Lung (tissue), 12 donors: ENCODE measurements around the gene BMPER. TPM values are rescaled to one million over a fixed set of nuclear protein-coding genes. Genes with fewer than 3 reads are reported as not detected.

Experiments
- ATAC-seq: fragments of 200-7000 bp; cut with Tn5 transposase; one replicate; pipeline ENCODE4 v1.9.1; 2020; ENCODE audit warnings: moderate number of reproducible peaks; ENCODE audit not compliant: insufficient read depth, low FRiP score
- DNase-seq, 3 donors: peaks; one replicate each; pipeline ENCODE4 v3.0.0-alpha.2; 2013 to 2017
- H3K27ac ChIP-seq, 2 donors: one replicate each; pipeline ENCODE4 v1.5.1; 2013; ENCODE audit warnings: mild to moderate bottlenecking in 2 of 2, moderate library complexity in 2 of 2, control low read depth in 1 of 2, inconsistent platforms in 1 of 2, low read depth in 1 of 2, low read length in 1 of 2
- H3K27me3 ChIP-seq, 3 donors: one replicate each; pipeline ENCODE4 v1.5.1; 2013; ENCODE audit warnings: low read length in 2 of 3; ENCODE audit not compliant: control insufficient read depth in 3 of 3, insufficient read depth in 3 of 3
- H3K36me3 ChIP-seq, 4 donors: one replicate each; pipeline ENCODE4 v1.5.1; 2013; ENCODE audit warnings: low read length in 4 of 4, mild to moderate bottlenecking in 1 of 4, moderate library complexity in 1 of 4; ENCODE audit not compliant: control insufficient read depth in 4 of 4, insufficient read depth in 4 of 4
- H3K4me1 ChIP-seq, 5 donors: one replicate each; pipeline ENCODE4 v1.5.1; 2013; ENCODE audit warnings: low read length in 5 of 5, mild to moderate bottlenecking in 2 of 5, moderate library complexity in 1 of 5; ENCODE audit not compliant: control insufficient read depth in 5 of 5, insufficient read depth in 5 of 5
- H3K4me3 ChIP-seq: one replicate; pipeline ENCODE4 v1.5.1; 2013; ENCODE audit warnings: mild to moderate bottlenecking, control low read depth, moderate library complexity
- H3K9ac ChIP-seq, 2 donors: one replicate each; pipeline ENCODE4 v1.5.1; 2013; ENCODE audit warnings: low read length in 2 of 2, control low read depth in 1 of 2; ENCODE audit not compliant: insufficient read depth in 1 of 2
- H3K9me3 ChIP-seq, 4 donors: one replicate each; pipeline ENCODE4 v1.5.1; 2013; ENCODE audit warnings: low read length in 3 of 4, mild to moderate bottlenecking in 1 of 4, moderate library complexity in 1 of 4; ENCODE audit not compliant: control insufficient read depth in 4 of 4, insufficient read depth in 3 of 4
- WGBS, 2 donors: extraction: QIAGEN DNeasy Blood & Tissue Kit; methylation state at CpG; one replicate each; pipeline ENCODE4 v1.1.7; 2013; 5-methylcytosine and 5-hydroxymethylcytosine counted together
- polyA plus RNA-seq, 2 donors: library from polyadenylated mRNA; stranded (reverse); fragments of 200-250 nt; gene quantifications; one replicate each; pipeline ENCODE4 v1.2.1, GENCODE V29; 2013
- total RNA-seq, 2 donors: library from RNA; depleted of rRNA in 1 of 2; stranded (reverse); fragments of >200 nt in 1 of 2; gene quantifications; one replicate each; pipeline ENCODE4 v1.2.1, GENCODE V29; 2014 to 2021
- TF ChIP-seq, protein P1 (sequence below): IDR thresholded peaks from 2 replicates; pipeline ENCODE4 v1.5.1; 2012; ENCODE audit warnings: mild to moderate bottlenecking; ENCODE audit errors: control extremely low read depth, extremely low read depth
- donor health status: control.
- donor health status: control.
- donor health status: Bipolar disorder and iron deficiency.
- donor health status: healthy.
- donor health status: DM: yes; HTN: yes; CAD: no.

Gene BMPER
- total and polyA plus RNA-seq, 4 donors: 3.7 to 51.0 (median 9.0) TPM

GRCh38 chr7:33965183-33965744 lies 59.9 kb downstream of the BMPER start:
- Histone ChIP-seq H3K36me3 (peaks cover 0 to 4% (median 1%) of the 10 kb centered on the region in 4 donors), H3K9ac (no peak overlapping the region), H3K27ac (no peak overlapping the region), H3K4me3 (no peak overlapping the region), H3K9me3 (peaks cover 0 to 3% (median 0%) of the 10 kb centered on the region in 4 donors), H3K4me1 (peaks cover 0 to 22% (median 0%) of the 10 kb centered on the region in 5 donors), H3K27me3 (no peaks in the 10 kb centered on the region)
- DNase-seq (peak in 2 of 3 donors; percentile 69 to 82), ATAC-seq (peak; percentile 15)
- WGBS, 2 donors: 74 to 76% methylated on average over 2 of the region's 2 CpGs
- TF ChIP-seq, protein P1, sequence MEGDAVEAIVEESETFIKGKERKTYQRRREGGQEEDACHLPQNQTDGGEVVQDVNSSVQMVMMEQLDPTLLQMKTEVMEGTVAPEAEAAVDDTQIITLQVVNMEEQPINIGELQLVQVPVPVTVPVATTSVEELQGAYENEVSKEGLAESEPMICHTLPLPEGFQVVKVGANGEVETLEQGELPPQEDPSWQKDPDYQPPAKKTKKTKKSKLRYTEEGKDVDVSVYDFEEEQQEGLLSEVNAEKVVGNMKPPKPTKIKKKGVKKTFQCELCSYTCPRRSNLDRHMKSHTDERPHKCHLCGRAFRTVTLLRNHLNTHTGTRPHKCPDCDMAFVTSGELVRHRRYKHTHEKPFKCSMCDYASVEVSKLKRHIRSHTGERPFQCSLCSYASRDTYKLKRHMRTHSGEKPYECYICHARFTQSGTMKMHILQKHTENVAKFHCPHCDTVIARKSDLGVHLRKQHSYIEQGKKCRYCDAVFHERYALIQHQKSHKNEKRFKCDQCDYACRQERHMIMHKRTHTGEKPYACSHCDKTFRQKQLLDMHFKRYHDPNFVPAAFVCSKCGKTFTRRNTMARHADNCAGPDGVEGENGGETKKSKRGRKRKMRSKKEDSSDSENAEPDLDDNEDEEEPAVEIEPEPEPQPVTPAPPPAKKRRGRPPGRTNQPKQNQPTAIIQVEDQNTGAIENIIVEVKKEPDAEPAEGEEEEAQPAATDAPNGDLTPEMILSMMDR: no peak

DNA sequence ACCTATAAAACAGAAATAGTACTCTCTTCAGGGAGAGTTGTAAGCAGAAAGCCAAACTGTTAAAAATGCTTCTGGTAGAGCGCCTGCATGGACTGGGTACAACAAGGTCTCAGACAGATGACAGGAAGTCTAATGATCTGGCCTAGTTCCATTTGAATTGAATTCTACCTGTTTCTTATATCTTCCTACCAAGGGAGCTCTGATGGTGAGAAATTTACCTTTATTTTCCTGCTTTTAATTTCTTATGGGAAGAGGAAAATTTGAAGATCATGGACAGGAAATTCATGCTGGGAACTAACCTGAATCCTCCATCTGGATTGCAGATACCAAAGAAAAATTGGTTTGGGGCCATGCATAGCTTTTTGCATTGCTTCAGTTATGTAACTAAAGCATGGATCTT lies 63.3 kb downstream of the BMPER start:
- TF ChIP-seq, protein P1: no peak
- H3K4me3 ChIP-seq: no peak overlapping the region

DNA sequence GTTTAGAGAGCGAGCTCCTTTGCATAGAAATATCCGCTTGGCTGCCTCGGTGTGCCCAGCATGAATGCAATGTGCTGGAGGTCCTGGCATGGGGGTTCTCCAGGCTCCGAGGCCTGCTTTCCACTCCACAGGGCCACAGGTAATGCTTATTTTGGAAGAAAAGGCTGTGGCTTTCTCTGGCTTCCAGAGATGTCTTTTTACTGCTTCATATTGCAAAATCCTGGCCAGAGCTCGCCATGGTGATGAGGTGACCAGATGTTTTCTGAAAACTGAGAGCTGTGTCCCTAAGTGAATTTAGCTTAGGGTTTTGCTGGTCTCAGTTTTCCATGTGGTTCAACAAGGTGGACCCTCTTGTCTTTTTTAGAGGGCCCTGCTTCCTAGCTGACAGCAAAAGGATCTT lies 65.2 kb downstream of the BMPER start:
- Histone ChIP-seq H3K4me3 (no peak overlapping the region), H3K9ac (no peak overlapping the region), H3K4me1 (peaks cover 0 to 4% (median 0%) of the 10 kb centered on the region in 5 donors), H3K36me3 (peaks cover 0 to 31% (median 15%) of the 10 kb centered on the region in 4 donors), H3K27ac (no peak overlapping the region), H3K27me3 (no peaks in the 10 kb centered on the region), H3K9me3 (no peaks in the 10 kb centered on the region)
- TF ChIP-seq, protein P1: no peak
- DNase-seq (peak in 1 of 3 donors; percentile 24), ATAC-seq (no peak)
- 90 to 93% methylated on average over 5 of the region's 5 CpGs for WGBS, 2 donors

More for the DNA sequence above, 63.3 kb downstream of the BMPER start:
- Histone ChIP-seq H3K9ac (no peak overlapping the region), H3K4me1 (peaks cover 0 to 22% (median 0%) of the 10 kb centered on the region in 5 donors), H3K27me3 (no peaks in the 10 kb centered on the region), H3K9me3 (no peaks in the 10 kb centered on the region), H3K36me3 (peaks cover 0 to 21% (median 9%) of the 10 kb centered on the region in 4 donors), H3K27ac (no peak overlapping the region)
- DNase-seq: no peak
- WGBS, 2 donors: 93 to 97% methylated on average over 1 of the region's 1 CpG
- no peak for ATAC-seq

DNA sequence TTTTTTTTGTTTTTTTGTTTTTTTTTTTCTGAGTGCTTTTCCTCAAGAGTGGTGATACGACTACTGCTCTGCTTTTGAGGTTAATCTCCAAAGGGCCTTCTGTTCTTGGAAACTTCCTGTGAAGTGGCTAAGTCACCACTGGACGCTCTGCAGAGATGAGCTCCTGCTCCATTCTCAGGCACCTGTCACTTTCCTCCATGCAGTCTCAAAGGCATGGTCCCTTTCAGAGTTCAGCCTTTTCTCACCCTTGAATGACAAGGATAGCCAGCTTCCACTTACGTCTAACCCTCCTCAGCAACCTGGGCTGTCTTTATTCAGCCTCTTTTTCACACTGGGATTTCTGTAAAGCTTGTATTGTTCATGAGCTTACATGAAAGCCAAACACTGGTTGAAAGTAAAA lies 65.8 kb downstream of the BMPER start:
- Histone ChIP-seq H3K4me3 (no peak overlapping the region), H3K36me3 (peaks cover 0 to 33% (median 15%) of the 10 kb centered on the region in 4 donors), H3K4me1 (no peaks in the 10 kb centered on the region), H3K27me3 (no peaks in the 10 kb centered on the region), H3K9me3 (no peaks in the 10 kb centered on the region), H3K27ac (no peak overlapping the region), H3K9ac (no peak overlapping the region)
- TF ChIP-seq, protein P1: no peak
- DNase-seq (no peak), ATAC-seq (no peak)
- 71 to 83% methylated on average over 3 of the region's 3 CpGs for WGBS, 2 donors
